ENCODE data around the gene POLD1.

- TF ChIP-seq CTCF (IDR thresholded peaks at IDR 0.05) = no peak
- no peak for TF ChIP-seq POLR2A (IDR thresholded peaks at IDR 0.05)
Measured at GRCh38 chr19:50466706-50467039, 82.5 kb downstream of the POLD1 start.
